Ascending aorta (tissue), 2 donors: ENCODE measurements around the gene OR6Y1. TPM values are rescaled to one million over a fixed set of nuclear protein-coding genes. Genes with fewer than 3 reads are reported as not detected.

Experiments used
- DNase-seq, 2 donors: peaks; one replicate each; pipeline ENCODE4 v3.0.0-alpha.2; 2019; ENCODE audit warnings: low spot score in 2 of 2
- H3K27ac ChIP-seq, 2 donors: fragments of 200-600 bp; sonication (generic); one replicate each; pipeline ENCODE4 v1.5.1; 2016 to 2017; ENCODE audit warnings: mild to moderate bottlenecking in 1 of 2
- H3K27me3 ChIP-seq: fragments of 200-600 bp; sonication (generic); one replicate; pipeline ENCODE4 v1.5.1; 2017
- H3K36me3 ChIP-seq, 2 donors: fragments of 200-600 bp; sonication (generic); one replicate each; pipeline ENCODE4 v1.5.1; 2016
- H3K4me1 ChIP-seq, 2 donors: fragments of 200-600 bp; sonication (generic); one replicate each; pipeline ENCODE4 v1.5.1; 2016 to 2017; ENCODE audit warnings: mild to moderate bottlenecking in 1 of 2
- H3K4me3 ChIP-seq, 2 donors: fragments of 200-600 bp; sonication (generic); one replicate each; pipeline ENCODE4 v1.5.1; 2016 to 2017; ENCODE audit warnings: mild to moderate bottlenecking in 1 of 2
- H3K9me3 ChIP-seq, 2 donors: fragments of 200-600 bp; sonication (generic); one replicate each; pipeline ENCODE4 v1.5.1; 2016
- CTCF ChIP-seq, 3 experiments: fragments of 200-600 bp in 2 of 3; fragments of 450-650 bp in 1 of 3; sonication (generic) in 2 of 3; IDR thresholded peaks; one replicate each; pipeline ENCODE4 v1.5.1; 2016 to 2019; ENCODE audit warnings: antibody characterized with exemption in 3 of 3, mild to moderate bottlenecking in 1 of 3, moderate library complexity in 1 of 3
- intact Hi-C: fragments of 100-400 bp; cut with DNase I; formaldehyde crosslinking; loops from one replicate; pipeline ENCODE4 v1.15.1; 2023
- total RNA-seq: library from RNA; depleted of rRNA; stranded (reverse); fragments of >200 nt; gene quantifications from one replicate; pipeline ENCODE4 v1.1.0, GENCODE V29; 2016

The OR6Y1 gene
- total RNA-seq, 1 donor from 2014 or later: not detected

- DNase-seq: no peak
- intact Hi-C loops: no loop called here
- no peak overlapping the region for H3K4me3 ChIP-seq
- no peak overlapping the region for H3K27ac ChIP-seq
- H3K9me3 ChIP-seq: no peaks in the 10 kb centered on the region
- no peaks in the 10 kb centered on the region for H3K27me3 ChIP-seq
- H3K36me3 ChIP-seq: no peaks in the 10 kb centered on the region
- no peak for TF ChIP-seq CTCF (IDR thresholded peaks at IDR 0.05)
- H3K4me1 ChIP-seq: no peaks in the 10 kb centered on the region
These were observed 6.7 kb downstream of the OR6Y1 start for GRCh38 chr1:158547533-158547932.

- H3K27me3 ChIP-seq: no peaks in the 10 kb centered on the region
- no peaks in the 10 kb centered on the region for H3K36me3 ChIP-seq
- no peak for TF ChIP-seq CTCF (IDR thresholded peaks at IDR 0.05)
- intact Hi-C loops: no loop called here
- no peaks in the 10 kb centered on the region for H3K9me3 ChIP-seq
- DNase-seq: no peak
- no peaks in the 10 kb centered on the region for H3K4me1 ChIP-seq
- H3K4me3 ChIP-seq: no peak overlapping the region
- H3K27ac ChIP-seq: no peak overlapping the region
These were observed 16.6 kb downstream of the OR6Y1 start for GRCh38 chr1:158537609-158538008.

GRCh38 chr1:158534496-158534895 lies 19.7 kb downstream of the OR6Y1 start:
- no peak for TF ChIP-seq CTCF (IDR thresholded peaks at IDR 0.05)
- H3K27ac ChIP-seq: no peak overlapping the region
- intact Hi-C loops: no loop called here
- no peak for DNase-seq
- H3K4me1 ChIP-seq: no peaks in the 10 kb centered on the region
- no peak overlapping the region for H3K4me3 ChIP-seq
- no peaks in the 10 kb centered on the region for H3K36me3 ChIP-seq
- no peaks in the 10 kb centered on the region for H3K9me3 ChIP-seq
- no peaks in the 10 kb centered on the region for H3K27me3 ChIP-seq

- no peaks in the 10 kb centered on the region for H3K27me3 ChIP-seq
These were observed 26.9 kb downstream of the OR6Y1 start for GRCh38 chr1:158527190-158527815.

GRCh38 chr1:158521666-158522058 lies 32.5 kb downstream of the OR6Y1 start:
- intact Hi-C loops: no loop called here
- H3K36me3 ChIP-seq: no peaks in the 10 kb centered on the region
- TF ChIP-seq CTCF (IDR thresholded peaks at IDR 0.05): no peak
- no peaks in the 10 kb centered on the region for H3K27me3 ChIP-seq
- no peaks in the 10 kb centered on the region for H3K9me3 ChIP-seq
- no peak overlapping the region for H3K4me3 ChIP-seq
- DNase-seq: no peak
- H3K27ac ChIP-seq: no peak overlapping the region
- no peaks in the 10 kb centered on the region for H3K4me1 ChIP-seq

More at GRCh38 chr1:158527190-158527815, 26.9 kb downstream of the OR6Y1 start:
- Histone ChIP-seq H3K9me3 (no peaks in the 10 kb centered on the region), H3K36me3 (no peaks in the 10 kb centered on the region), H3K4me3 (no peak overlapping the region), H3K27ac (no peak overlapping the region), H3K4me1 (no peaks in the 10 kb centered on the region)
- peak in 1 of 3 experiments; percentile 51 for TF ChIP-seq CTCF (IDR thresholded peaks at IDR 0.05)
- intact Hi-C loops: no loop called here
- no peak for DNase-seq
